Loucy (cell line): ENCODE measurements around the gene CAMSAP3.

ENCODE experiments used
- CTCF ChIP-seq: fragments of 200-600 bp; sonication (generic); conservative IDR thresholded peaks from 2 replicates; pipeline ENCODE4 v1.5.1; 2014; ENCODE audit warnings: mild to moderate bottlenecking, antibody characterized with exemption, low read length
- EZH2phosphoT487 ChIP-seq: fragments of 200-600 bp; IDR thresholded peaks from 2 replicates; pipeline ENCODE4 v1.6.1; 2018; ENCODE audit warnings: antibody characterized with exemption, mild to moderate bottlenecking, moderate library complexity, borderline replicate concordance

GRCh38 chr19:7561325-7561724 lies 34.3 kb upstream of the CAMSAP3 start:
- TF ChIP-seq CTCF (no peak), EZH2phosphoT487 (no peak)
